NCI-H2227 (cell line): ENCODE measurements around the gene FZD1.

Experiments
- DNase-seq: peaks from one replicate; lab custom pipeline; 2025; ENCODE audit not compliant: unreplicated experiment; lab: John Stamatoyannopoulos, UW

FZD1 gene

GRCh38 chr7:91264924-91265681 lies 870 bp downstream of the FZD1 start:
- peak; percentile 72 for DNase-seq

- no peak for DNase-seq
These were observed 1.4 kb downstream of the FZD1 start for GRCh38 chr7:91265693-91266066.

GRCh38 chr7:91266067-91266688 lies 1.9 kb downstream of the FZD1 start:
- DNase-seq = no peak

- DNase-seq = no peak
These were observed 2.5 kb downstream of the FZD1 start for GRCh38 chr7:91266689-91267090.

GRCh38 chr7:91267171-91267955 lies 3.1 kb downstream of the FZD1 start:
- no peak for DNase-seq

GRCh38 chr7:91270372-91270771 lies 6.1 kb downstream of the FZD1 start:
- no peak for DNase-seq

GRCh38 chr7:91276909-91277308 lies 12.7 kb downstream of the FZD1 start:
- DNase-seq = no peak

GRCh38 chr7:91280185-91280584 lies 16.0 kb downstream of the FZD1 start:
- DNase-seq = peak; percentile 37

GRCh38 chr7:91280604-91281003 lies 16.4 kb downstream of the FZD1 start:
- no peak for DNase-seq

- DNase-seq = no peak
These were observed 21.6 kb downstream of the FZD1 start for GRCh38 chr7:91285696-91286355.

GRCh38 chr7:91286432-91286831 lies 22.2 kb downstream of the FZD1 start:
- peak; percentile 80 for DNase-seq

GRCh38 chr7:91287371-91288084 lies 23.3 kb downstream of the FZD1 start:
- no peak for DNase-seq

- no peak for DNase-seq
These were observed 24.1 kb downstream of the FZD1 start for GRCh38 chr7:91288208-91288824.

- no peak for DNase-seq
These were observed 25.5 kb downstream of the FZD1 start for GRCh38 chr7:91289633-91290254.

- no peak for DNase-seq
These were observed 27.1 kb downstream of the FZD1 start for GRCh38 chr7:91291302-91291701.

GRCh38 chr7:91291902-91292301 lies 27.7 kb downstream of the FZD1 start:
- DNase-seq = no peak

- DNase-seq = no peak
These were observed 28.3 kb downstream of the FZD1 start for GRCh38 chr7:91292506-91292905.

- DNase-seq = no peak
These were observed 28.9 kb downstream of the FZD1 start for GRCh38 chr7:91293136-91293535.

- DNase-seq = no peak
These were observed 29.6 kb downstream of the FZD1 start for GRCh38 chr7:91293840-91294239.

- DNase-seq = no peak
These were observed 30.5 kb downstream of the FZD1 start for GRCh38 chr7:91294639-91295220.
